Peyer's patch (tissue), 4 donors: ENCODE measurements around the gene LDLRAD4.

Experiments used
- POLR2A ChIP-seq, 2 donors: fragments of 450-650 bp; IDR thresholded peaks; one replicate each; pipeline ENCODE4 v1.5.1; 2017; ENCODE audit warnings: antibody characterized with exemption in 2 of 2, mild to moderate bottlenecking in 2 of 2, moderate library complexity in 2 of 2
- TF ChIP-seq, protein P1 (sequence below), 6 experiments: fragments of 450-650 bp in 4 of 6; fragments of 200-600 bp in 2 of 6; sonication (generic) in 1 of 6; IDR thresholded peaks; one replicate each; pipeline ENCODE4 v1.5.1; 2017 to 2019; ENCODE audit warnings: antibody characterized with exemption in 6 of 6, mild to moderate bottlenecking in 3 of 6, moderate library complexity in 1 of 6

DNA sequence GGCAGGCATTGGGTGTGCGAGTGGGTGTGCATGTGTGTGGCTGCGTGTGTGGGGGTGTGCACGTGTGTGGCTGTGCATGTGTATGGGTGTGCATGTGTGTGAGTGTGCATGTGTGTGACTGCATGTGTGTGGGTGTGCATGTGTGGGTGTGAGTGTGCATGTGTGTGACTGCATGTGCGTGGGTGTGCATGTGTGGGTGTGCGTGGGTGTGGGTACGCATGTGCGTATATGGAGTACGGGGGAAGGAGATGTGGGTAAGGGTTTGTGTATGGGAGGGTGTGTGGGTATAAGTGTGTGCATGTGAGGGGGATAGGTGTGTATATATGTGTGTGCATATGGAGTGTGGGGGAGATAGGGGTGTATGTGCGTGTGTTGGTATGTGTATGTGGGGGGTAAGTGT is 371.4 kb downstream of the LDLRAD4 start:
- TF ChIP-seq, protein P1, sequence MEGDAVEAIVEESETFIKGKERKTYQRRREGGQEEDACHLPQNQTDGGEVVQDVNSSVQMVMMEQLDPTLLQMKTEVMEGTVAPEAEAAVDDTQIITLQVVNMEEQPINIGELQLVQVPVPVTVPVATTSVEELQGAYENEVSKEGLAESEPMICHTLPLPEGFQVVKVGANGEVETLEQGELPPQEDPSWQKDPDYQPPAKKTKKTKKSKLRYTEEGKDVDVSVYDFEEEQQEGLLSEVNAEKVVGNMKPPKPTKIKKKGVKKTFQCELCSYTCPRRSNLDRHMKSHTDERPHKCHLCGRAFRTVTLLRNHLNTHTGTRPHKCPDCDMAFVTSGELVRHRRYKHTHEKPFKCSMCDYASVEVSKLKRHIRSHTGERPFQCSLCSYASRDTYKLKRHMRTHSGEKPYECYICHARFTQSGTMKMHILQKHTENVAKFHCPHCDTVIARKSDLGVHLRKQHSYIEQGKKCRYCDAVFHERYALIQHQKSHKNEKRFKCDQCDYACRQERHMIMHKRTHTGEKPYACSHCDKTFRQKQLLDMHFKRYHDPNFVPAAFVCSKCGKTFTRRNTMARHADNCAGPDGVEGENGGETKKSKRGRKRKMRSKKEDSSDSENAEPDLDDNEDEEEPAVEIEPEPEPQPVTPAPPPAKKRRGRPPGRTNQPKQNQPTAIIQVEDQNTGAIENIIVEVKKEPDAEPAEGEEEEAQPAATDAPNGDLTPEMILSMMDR (IDR thresholded peaks at IDR 0.05), result no peak
- TF ChIP-seq POLR2A (IDR thresholded peaks at IDR 0.05), result no peak
